ENCODE results near the gene PNMA8C.

PNMA8C gene

DNA sequence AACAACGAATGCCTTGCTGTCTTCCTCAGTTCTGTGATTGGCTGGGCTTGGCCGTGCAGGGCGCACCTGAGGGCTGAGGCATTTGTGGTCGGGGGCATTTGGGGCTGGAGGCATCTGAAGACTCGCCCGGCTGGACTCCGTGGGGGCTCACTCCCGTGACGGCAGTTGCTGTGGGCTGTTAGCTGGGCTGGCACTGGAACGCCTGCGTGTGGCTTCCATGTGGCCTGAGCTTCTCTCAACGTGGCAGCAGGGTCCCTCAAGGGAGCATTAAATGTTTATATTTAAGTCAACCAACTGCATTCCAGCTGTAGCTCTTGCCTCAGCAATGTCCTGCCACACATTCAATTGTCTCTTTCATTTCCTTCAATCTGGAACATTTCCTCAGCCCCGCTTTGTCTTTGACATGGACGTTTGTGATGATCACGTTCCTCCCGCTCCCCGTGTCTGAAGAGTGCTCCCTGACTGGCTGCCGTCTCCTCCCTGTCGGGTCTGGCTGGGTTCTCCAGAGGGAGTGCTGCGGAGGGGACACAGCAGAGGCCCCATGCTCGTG, 36.4 kb downstream of the PNMA8C start:
- no peak for DNase-seq
- TF ChIP-seq, protein P1, sequence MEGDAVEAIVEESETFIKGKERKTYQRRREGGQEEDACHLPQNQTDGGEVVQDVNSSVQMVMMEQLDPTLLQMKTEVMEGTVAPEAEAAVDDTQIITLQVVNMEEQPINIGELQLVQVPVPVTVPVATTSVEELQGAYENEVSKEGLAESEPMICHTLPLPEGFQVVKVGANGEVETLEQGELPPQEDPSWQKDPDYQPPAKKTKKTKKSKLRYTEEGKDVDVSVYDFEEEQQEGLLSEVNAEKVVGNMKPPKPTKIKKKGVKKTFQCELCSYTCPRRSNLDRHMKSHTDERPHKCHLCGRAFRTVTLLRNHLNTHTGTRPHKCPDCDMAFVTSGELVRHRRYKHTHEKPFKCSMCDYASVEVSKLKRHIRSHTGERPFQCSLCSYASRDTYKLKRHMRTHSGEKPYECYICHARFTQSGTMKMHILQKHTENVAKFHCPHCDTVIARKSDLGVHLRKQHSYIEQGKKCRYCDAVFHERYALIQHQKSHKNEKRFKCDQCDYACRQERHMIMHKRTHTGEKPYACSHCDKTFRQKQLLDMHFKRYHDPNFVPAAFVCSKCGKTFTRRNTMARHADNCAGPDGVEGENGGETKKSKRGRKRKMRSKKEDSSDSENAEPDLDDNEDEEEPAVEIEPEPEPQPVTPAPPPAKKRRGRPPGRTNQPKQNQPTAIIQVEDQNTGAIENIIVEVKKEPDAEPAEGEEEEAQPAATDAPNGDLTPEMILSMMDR (IDR thresholded peaks at IDR 0.05; ENCODE audit: borderline replicate concordance, extremely low read depth, low read length, poor library complexity, severe bottlenecking) = no peak
- no peak for TF ChIP-seq EZH2 (IDR thresholded peaks at IDR 0.05; ENCODE audit: borderline replicate concordance, low read depth, low read length, severe bottlenecking)
- no peaks in the 10 kb centered on the region for H3K79me2 ChIP-seq (ENCODE audit: insufficient read depth, low read length)
- H4K20me1 ChIP-seq (ENCODE audit: insufficient read depth, low read length) = peaks cover 19% of the 10 kb centered on the region
- no peak overlapping the region for H3K4me3 ChIP-seq (ENCODE audit: low read depth in 1 of 2, low read length in 2 of 2)
- no peaks in the 10 kb centered on the region for H3K27me3 ChIP-seq (ENCODE audit: insufficient read depth, low read length, poor library complexity)
- H3K27ac ChIP-seq (ENCODE audit: low read length) = no peak overlapping the region
- H3K36me3 ChIP-seq (ENCODE audit: insufficient read depth, low read length) = peaks cover 48% of the 10 kb centered on the region
- no peaks in the 10 kb centered on the region for H3K4me1 ChIP-seq (ENCODE audit: insufficient read depth, low read length)
- no peak overlapping the region for H2AFZ ChIP-seq (ENCODE audit: low read depth, low read length)
- no peak overlapping the region for H3K4me2 ChIP-seq (ENCODE audit: insufficient read depth, low read length)
- no peak for ATAC-seq (ENCODE audit: insufficient read depth, low read depth)
- no peak overlapping the region for H3K9ac ChIP-seq (ENCODE audit: low read depth, low read length)
- H3K9me3 ChIP-seq (ENCODE audit: insufficient read depth, low read length, severe bottlenecking) = no peaks in the 10 kb centered on the region

DNA sequence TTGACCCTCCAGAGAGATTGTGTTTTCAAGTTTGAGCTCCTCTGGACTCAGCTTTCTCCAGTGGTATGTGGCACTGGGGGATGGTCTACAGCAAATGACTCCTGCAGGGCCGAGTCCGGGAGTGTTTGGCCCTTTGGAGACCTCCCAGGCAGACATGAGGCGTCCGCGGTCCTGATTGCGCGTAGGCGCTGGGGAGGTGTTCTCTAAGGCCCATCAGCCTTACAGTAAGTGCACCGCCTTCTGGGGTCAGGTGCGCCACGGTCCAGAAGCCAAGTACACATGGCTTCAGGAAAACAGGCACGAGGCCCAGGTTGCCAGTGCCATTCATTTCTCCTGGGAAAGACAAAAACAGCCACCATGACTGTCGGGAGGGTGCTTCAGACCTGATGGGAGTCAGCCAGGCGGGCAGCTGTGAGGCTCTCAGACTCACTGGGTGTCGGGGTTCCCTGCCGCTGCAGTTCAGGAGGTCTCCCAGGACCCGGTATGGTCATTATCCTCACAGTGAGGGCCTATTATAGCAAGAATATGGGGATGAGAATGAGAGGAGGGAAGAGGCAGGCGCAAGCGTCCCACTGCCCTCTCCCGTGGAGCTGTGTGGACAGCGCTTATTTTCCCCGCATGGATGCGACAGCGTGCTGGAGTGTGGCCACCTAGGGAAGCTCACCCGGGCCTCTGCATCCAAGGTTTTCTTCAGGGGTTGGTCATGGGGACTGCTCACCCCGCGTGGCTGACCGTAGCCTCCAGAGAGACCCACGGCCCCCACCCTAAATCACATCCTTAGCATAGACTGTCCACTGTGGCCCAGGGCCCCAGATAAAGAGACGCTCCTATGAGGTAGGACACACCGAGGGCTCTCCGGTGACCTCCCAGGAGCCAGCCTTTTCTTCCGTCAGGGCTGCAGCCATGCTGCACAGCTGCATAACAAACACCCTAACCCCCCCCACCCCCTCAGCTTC, 37.2 kb downstream of the PNMA8C start:
- Histone ChIP-seq H3K9ac (ENCODE audit: low read depth, low read length) (no peak overlapping the region), H3K9me3 (ENCODE audit: insufficient read depth, low read length, severe bottlenecking) (no peaks in the 10 kb centered on the region), H3K4me2 (ENCODE audit: insufficient read depth, low read length) (no peak overlapping the region), H2AFZ (ENCODE audit: low read depth, low read length) (no peak overlapping the region), H3K27ac (ENCODE audit: low read length) (no peak overlapping the region), H3K4me3 (ENCODE audit: low read depth in 1 of 2, low read length in 2 of 2) (no peak overlapping the region), H3K4me1 (ENCODE audit: insufficient read depth, low read length) (no peaks in the 10 kb centered on the region), H3K27me3 (ENCODE audit: insufficient read depth, low read length, poor library complexity) (no peaks in the 10 kb centered on the region), H3K36me3 (ENCODE audit: insufficient read depth, low read length) (peaks cover 56% of the 10 kb centered on the region), H4K20me1 (ENCODE audit: insufficient read depth, low read length) (peaks cover 19% of the 10 kb centered on the region), H3K79me2 (ENCODE audit: insufficient read depth, low read length) (no peaks in the 10 kb centered on the region)
- no peak for TF ChIP-seq EZH2 (IDR thresholded peaks at IDR 0.05; ENCODE audit: borderline replicate concordance, low read depth, low read length, severe bottlenecking)
- TF ChIP-seq, protein P1 (IDR thresholded peaks at IDR 0.05; ENCODE audit: borderline replicate concordance, extremely low read depth, low read length, poor library complexity, severe bottlenecking) = no peak
- ATAC-seq (ENCODE audit: insufficient read depth, low read depth) (no peak), DNase-seq (no peak)

DNA sequence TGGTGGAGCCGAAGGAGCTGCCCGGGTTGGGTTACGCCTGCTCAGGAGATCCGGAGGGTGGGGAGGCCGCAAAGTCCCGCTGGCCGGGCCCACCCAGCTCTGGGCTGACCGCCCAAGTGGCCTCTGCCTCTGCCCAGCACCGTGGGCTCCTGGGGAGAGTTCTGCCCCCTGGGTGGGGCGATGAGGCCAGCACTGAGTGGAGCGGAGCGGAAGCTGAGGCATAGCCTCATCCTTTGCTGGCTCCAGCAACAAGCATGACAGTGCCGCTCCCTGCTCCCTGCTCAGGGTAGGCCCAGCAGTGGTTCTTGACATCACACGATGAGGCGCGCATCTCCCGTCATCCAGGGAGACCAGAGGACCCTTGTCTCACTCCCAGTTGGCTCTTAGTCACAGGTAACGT, 37.9 kb downstream of the PNMA8C start:
- Histone ChIP-seq H3K9me3 (ENCODE audit: insufficient read depth, low read length, severe bottlenecking) (no peaks in the 10 kb centered on the region), H3K4me1 (ENCODE audit: insufficient read depth, low read length) (no peaks in the 10 kb centered on the region), H3K4me2 (ENCODE audit: insufficient read depth, low read length) (no peak overlapping the region), H3K79me2 (ENCODE audit: insufficient read depth, low read length) (no peaks in the 10 kb centered on the region), H3K27me3 (ENCODE audit: insufficient read depth, low read length, poor library complexity) (no peaks in the 10 kb centered on the region), H3K4me3 (ENCODE audit: low read depth in 1 of 2, low read length in 2 of 2) (no peak overlapping the region), H2AFZ (ENCODE audit: low read depth, low read length) (no peak overlapping the region), H4K20me1 (ENCODE audit: insufficient read depth, low read length) (peaks cover 19% of the 10 kb centered on the region), H3K9ac (ENCODE audit: low read depth, low read length) (no peak overlapping the region), H3K27ac (ENCODE audit: low read length) (no peak overlapping the region), H3K36me3 (ENCODE audit: insufficient read depth, low read length) (peaks cover 61% of the 10 kb centered on the region)
- no peak for TF ChIP-seq EZH2 (IDR thresholded peaks at IDR 0.05; ENCODE audit: borderline replicate concordance, low read depth, low read length, severe bottlenecking)
- TF ChIP-seq, protein P1 (IDR thresholded peaks at IDR 0.05; ENCODE audit: borderline replicate concordance, extremely low read depth, low read length, poor library complexity, severe bottlenecking) = no peak
- DNase-seq = no peak
- no peak for ATAC-seq (ENCODE audit: insufficient read depth, low read depth)

Data from DND-41 (cell line).